GM19023 (cell line): ENCODE measurements around the gene P2RX4.
"Not testable (repeated sequence)": the region's sequence is repeated elsewhere in the genome, so short reads cannot be mapped to it uniquely, and the experiment has no call there.

Experiments used
- ATAC-seq: cut with Tn5 transposase; IDR thresholded peaks from one replicate; pipeline ENCODE4 v1.9.1; 2021; ENCODE audit warnings: mild to moderate bottlenecking, moderate library complexity; ENCODE audit not compliant: unreplicated experiment

P2RX4 gene

DNA sequence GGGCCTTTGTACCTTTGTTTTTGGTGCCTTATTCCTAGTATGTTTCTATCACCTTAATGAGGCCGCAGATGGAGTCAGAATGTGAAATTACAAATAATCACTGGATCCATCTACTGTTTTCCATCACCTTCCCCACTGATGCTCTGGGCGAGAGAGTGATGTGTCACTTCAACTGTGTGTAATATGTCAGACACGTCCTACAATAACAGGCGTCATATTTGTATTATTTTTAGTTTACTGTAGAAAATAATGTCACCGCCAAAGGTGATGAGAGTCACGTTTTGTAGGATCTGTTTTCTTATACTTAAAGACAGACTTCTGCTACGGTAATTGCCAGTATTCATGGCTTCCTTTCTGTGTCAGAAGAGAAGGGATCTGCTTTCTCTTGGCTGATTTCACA is 22.4 kb upstream of the P2RX4 start:
- ATAC-seq: no peak

GRCh38 chr12:121188227-121188626 is 21.7 kb upstream of the P2RX4 start:
- ATAC-seq: no peak

DNA sequence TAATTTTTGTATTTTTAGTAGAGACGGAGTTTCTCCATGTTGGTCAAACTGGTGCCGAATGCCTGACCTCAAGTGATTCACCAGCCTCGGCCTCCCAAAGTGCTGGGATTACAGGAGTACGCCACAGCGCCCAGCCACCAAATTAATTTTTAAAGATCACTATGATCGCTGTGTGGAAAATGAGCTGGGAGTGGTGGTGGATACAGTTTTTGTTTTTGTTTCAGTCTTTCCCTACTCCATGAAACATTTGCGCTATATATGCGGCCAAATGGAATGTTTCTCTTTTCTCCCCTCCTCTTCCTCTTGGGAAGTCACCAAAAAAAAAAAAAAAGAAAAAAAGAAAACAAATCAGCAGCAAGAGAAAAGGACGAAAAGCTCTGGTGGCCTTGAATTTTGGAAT is 20.8 kb upstream of the P2RX4 start:
- ATAC-seq: no peak

DNA sequence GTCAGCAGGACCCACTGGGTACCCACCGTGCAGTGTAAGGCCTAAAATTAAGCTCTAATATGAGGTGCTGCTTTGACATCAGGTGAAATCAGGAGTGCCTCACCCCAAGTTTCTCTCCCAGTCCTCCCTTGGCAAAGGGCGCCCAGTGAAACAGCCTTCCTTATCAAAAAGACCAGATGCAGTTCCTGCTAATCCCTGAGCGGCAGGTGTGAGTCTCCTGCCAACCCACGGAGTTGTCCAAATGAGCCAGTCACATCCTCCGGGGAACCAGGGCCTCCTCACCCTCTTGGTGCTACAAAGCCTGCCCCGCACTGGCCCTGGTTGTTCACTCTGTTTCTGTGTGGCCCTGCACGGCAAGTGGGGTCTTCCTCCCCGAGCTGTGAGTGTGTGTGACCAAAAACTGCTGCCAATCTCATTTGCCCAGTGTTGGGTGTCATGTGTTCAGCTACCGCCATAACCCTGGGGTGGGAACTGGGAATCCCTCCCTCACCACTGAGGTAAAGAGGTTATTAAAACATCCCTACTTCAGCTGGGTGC is 20.2 kb upstream of the P2RX4 start:
- ATAC-seq: no peak

GRCh38 chr12:121190523-121191031 is 19.4 kb upstream of the P2RX4 start:
- ATAC-seq: no peak

GRCh38 chr12:121191151-121191550 is 18.8 kb upstream of the P2RX4 start:
- ATAC-seq: no peak

DNA sequence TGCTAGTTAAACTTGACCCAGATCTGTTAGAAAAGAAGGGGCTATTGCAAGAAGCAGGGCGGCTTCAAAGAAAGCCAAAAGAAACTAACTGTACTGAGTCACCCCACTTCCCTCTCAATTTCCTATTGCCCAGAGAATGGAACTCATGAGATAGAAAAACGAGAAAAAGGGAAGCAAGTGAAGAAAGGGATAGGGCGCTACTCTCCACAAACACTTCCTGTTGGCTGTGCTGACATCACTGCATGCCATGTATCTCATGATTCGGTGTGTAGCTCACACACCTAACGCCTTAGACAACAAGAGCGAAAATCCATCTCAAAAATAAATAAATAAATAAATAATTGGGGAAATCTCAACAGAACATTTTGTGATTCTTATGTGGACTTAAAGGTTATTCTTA is 13.0 kb upstream of the P2RX4 start:
- no peak for ATAC-seq

DNA sequence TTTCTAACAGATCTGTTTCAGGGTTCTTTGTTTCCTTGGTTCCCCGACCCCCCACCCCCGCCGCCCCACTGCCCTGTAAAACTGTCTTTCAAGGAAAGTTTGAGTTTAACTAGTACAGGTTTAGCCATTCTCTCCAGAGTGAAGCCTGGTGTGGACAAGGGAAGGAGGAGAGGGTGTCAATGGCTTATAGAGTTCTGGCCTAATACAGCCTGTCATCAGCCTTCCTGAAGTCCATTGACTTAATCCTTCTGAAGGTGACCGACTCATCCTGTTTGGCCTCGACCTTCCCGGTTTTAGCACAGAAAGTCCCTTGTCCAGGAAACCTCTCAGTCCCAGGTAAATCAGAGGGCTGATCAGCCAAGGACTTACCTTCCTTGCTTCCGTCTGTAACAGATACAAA is 11.0 kb upstream of the P2RX4 start:
- no peak for ATAC-seq

DNA sequence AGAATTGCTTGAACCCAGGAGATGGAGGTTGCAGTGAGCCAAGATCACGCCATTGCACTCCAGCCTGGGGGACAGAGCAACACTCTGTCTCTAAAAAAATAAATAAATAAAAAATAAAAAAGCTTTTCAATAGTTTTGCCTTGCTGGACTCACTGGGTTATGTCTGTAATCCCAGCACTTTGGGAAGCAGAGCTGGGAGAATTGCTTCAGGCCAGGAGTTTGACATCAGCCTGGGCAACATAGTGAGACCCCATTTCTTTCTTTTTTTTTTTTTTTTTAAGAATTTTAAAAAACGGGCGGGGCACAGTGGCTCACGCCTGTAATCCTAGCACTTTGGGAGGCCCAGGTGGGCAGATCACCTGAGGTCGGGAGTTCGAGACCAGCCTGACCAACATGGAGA is 8.8 kb upstream of the P2RX4 start:
- not testable (repeated sequence) for ATAC-seq

DNA sequence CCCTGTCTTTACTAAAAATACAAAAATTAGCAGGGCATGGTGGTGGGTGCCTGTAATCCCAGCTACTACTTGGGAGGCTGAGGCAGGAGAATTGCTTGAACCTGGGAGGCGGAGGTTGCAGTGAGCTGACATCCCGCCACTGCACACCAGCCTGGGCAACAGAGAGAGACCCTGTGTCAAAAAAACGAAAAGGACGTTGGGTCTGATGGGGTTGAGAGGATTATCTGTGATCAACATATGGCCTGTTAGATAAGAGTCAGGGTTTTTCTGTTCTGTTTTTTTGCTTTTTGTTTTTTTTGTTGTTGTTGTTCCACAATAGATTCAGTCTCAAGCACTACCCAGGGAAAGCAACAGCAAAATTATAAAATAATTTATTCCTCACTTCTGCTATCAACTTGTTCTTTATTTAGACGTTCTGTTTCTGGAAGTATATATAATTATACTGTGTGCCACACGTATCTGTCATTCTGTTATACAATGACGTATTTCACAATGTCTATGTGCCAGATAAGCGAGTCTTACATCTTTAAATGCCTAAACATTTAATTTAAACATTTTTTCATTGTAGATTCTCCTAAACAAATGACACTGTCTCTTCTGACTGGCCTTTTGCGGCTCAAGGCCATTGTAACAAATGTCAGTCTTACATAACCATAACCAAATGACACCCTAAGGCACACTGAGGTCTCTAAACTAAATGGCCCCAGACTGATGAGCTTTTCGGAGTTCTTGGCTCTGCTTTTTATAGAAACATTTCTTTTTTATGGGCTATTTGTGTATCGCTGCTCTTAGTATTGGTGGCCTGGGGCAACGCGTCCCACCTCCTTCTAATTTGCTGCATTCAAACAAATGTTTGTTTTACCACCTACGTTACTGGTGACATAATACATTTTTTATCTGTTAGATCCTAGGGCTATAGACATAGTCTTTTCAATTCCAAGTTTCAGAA is 7.2 kb upstream of the P2RX4 start:
- no peak for ATAC-seq

DNA sequence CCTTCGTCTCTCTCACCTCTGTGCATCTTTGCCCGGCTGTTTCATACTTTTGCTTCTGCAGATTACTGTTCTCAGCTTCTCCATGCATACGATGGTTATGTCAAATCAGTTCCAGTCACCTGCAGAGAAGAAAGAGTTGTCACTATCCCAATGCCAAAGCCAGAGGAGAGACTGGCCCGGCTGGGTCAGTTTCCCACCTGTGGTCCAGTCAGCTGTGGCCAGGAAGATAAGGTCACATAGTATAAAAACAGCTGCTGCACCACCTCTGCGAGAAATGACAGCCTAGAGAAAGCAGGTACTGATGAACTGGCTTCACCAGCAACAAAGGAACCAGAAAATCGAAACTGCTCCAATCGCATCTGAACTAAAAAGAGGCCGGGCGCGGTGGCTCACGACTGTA is 6.4 kb upstream of the P2RX4 start:
- ATAC-seq: no peak

GRCh38 chr12:121205491-121205890 is 4.4 kb upstream of the P2RX4 start:
- no peak for ATAC-seq

- not testable (repeated sequence) for ATAC-seq
Observed at GRCh38 chr12:121208571-121208970, 1.4 kb upstream of the P2RX4 start.

DNA sequence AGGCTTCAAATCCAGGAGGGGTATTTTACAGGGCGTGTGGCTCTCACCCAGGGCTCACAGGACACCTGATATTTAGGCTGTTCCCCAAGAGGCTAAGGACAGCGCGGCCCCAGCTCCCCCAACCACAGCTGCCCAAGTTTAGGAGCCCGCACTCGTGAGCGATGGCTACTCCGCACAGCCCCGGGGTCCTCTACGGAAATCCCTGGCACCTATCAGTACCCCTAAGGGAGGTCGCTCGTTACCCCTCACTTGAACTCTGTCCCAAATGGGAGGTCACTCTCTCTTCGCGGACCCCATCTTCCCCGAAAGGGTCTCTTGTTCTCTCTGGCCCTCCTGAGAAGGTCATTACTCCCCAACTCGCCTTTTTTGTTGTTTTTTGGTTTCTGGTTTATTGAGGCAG is 708 bp upstream of the P2RX4 start:
- ATAC-seq: no peak

- ATAC-seq: no peak
Observed at GRCh38 chr12:121212875-121213274, 2.9 kb downstream of the P2RX4 start.

- no peak for ATAC-seq
Observed at GRCh38 chr12:121214166-121214777, 4.3 kb downstream of the P2RX4 start.

DNA sequence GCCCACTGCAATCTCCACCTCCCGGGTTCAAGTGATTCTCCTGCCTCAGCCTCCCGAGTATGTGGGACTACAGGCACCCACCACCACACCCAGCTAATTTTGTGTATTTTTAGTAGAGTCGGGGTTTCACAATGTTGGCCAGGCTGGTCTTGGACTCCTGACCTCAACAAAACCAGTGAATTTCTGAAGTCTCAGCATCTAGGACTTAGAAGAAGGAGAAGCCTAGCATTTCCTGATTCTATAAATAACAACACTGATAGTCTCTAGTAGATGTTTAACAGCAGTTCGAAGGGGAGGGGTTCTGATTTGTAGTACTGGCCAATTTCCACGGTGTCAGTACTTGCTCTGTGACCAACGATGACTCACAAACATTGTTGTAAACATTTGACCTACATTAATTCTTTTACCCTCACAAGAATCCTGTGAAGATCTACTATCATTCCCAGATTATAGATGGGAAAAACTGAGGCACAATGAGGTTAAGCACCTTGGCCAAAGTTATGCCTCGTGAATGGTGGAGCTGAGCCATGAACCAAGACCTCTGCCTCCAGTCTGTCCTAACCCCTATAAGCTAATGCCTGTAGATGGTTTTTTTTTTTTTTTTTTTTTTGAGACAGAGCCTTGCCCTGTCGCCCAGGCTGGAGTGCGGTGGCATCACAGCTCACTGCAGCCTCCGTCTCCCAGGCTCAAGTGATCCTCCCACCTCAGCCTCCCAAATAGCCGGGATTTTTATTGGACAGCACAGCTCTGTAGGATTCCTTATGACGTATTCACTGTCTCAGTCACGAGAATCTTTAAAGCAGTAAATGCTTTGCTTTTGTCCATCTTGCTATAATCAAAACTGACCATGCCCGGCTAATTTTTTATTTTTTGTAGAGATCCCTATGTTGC is 5.2 kb downstream of the P2RX4 start:
- no peak for ATAC-seq

- ATAC-seq: no peak
Observed at GRCh38 chr12:121216102-121216501, 6.2 kb downstream of the P2RX4 start.

DNA sequence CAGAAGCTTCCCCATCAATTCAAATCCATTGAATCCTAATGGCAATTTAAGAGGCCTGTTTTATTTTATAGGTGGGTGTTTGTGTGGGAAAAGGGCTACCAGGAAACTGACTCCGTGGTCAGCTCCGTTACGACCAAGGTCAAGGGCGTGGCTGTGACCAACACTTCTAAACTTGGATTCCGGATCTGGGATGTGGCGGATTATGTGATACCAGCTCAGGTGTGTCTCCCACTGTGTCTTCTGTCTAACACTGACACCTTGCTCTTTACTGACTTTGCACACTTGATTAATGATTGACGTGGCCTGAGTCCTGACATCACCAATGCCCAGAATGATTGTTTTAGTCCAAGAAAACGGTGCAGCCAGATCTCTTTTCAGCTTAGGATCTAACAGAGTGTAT is 7.1 kb downstream of the P2RX4 start:
- ATAC-seq: no peak

- no peak for ATAC-seq
Observed at GRCh38 chr12:121217761-121218160, 7.8 kb downstream of the P2RX4 start.
